Neuron (in vitro differentiated cells): ENCODE measurements around the gene ERN1.

Source experiments
- H2AFZ ChIP-seq: one replicate; pipeline ENCODE4 v1.6.1; 2013; ENCODE audit warnings: low read depth, mild to moderate bottlenecking, inconsistent platforms, low read length, moderate library complexity
- H3K27me3 ChIP-seq: one replicate; pipeline ENCODE4 v1.6.1; 2013; ENCODE audit warnings: low read length; ENCODE audit not compliant: insufficient read depth
- H3K36me3 ChIP-seq: one replicate; pipeline ENCODE4 v1.6.1; 2013; ENCODE audit warnings: low read length; ENCODE audit not compliant: insufficient read depth
- H3K4me1 ChIP-seq: one replicate; pipeline ENCODE4 v1.6.1; 2013; ENCODE audit warnings: low read length; ENCODE audit not compliant: insufficient read depth
- H3K4me3 ChIP-seq: 2 replicates; pipeline ENCODE4 v1.5.1; 2013; ENCODE audit warnings: mild to moderate bottlenecking, low read length, moderate library complexity
- H3K9me3 ChIP-seq: one replicate; pipeline ENCODE4 v1.6.1; 2013; ENCODE audit warnings: low read length

ERN1 gene

GRCh38 chr17:64059756-64060155 is 70.2 kb downstream of the ERN1 start:
- H3K4me3 ChIP-seq, result no peak overlapping the region
- H3K9me3 ChIP-seq, result peaks cover 1% of the 10 kb centered on the region

DNA sequence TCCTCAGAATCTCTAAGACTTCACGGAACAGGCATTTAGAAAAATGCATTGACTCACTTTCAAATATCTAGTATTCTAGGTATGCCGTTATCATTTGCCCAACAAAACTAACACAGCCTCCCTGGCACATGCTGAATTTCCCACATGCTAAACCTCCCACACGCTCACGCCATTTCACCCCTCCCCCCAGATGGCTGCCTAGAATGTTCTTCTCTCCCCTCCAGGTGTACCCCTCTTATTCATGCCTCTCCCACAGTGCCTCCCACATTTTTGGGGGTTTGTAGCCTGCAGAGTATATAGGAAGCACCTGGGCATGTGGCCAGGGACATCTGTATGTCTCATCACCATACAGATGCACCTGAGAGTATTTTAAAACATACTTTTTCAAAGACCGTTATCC is 71.3 kb downstream of the ERN1 start:
- peaks cover 7% of the 10 kb centered on the region for H3K36me3 ChIP-seq
- no peaks in the 10 kb centered on the region for H3K4me1 ChIP-seq
- H3K9me3 ChIP-seq, result peaks cover 1% of the 10 kb centered on the region
- no peaks in the 10 kb centered on the region for H3K27me3 ChIP-seq
- no peak overlapping the region for H2AFZ ChIP-seq
- no peak overlapping the region for H3K4me3 ChIP-seq

More at GRCh38 chr17:64059756-64060155, 70.2 kb downstream of the ERN1 start:
- no peaks in the 10 kb centered on the region for H3K4me1 ChIP-seq
- no peaks in the 10 kb centered on the region for H3K27me3 ChIP-seq
- no peak overlapping the region for H2AFZ ChIP-seq
- peaks cover 4% of the 10 kb centered on the region for H3K36me3 ChIP-seq

DNA sequence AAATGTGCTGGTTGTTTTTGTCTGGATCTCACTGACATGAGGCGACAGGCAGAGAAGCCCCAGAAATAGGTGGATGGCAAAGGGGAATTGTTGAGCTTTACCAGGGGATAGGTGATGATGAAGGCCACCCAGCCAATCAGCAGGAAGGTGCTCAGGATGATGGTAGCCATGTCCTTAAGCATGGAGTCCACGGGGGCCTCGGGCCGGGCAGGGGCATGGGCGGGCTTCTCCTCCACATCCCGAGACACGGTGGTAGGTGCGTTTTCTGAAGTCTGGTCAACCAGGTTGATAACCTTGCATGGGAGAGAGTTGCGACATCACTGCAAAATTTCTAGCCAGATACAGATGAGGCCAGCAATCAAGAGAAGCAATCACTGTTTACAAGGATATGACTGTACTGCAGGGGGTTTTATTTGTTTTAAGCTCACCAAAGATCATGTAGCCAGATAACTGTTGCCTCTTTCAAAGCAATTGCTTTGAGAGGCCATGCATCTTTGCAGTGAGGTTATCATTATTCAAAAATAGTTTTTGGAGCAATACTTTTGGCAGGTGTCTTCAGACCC is 72.2 kb downstream of the ERN1 start:
- Histone ChIP-seq H3K36me3 (peaks cover 7% of the 10 kb centered on the region), H3K9me3 (peaks cover 1% of the 10 kb centered on the region), H3K4me3 (no peak overlapping the region), H3K27me3 (no peaks in the 10 kb centered on the region), H2AFZ (no peak overlapping the region), H3K4me1 (no peaks in the 10 kb centered on the region)

- Histone ChIP-seq H3K36me3 (peaks cover 10% of the 10 kb centered on the region), H3K4me3 (no peak overlapping the region), H3K9me3 (peaks cover 1% of the 10 kb centered on the region), H2AFZ (no peak overlapping the region), H3K27me3 (no peaks in the 10 kb centered on the region), H3K4me1 (no peaks in the 10 kb centered on the region)
Measured at GRCh38 chr17:64056269-64057005, 73.5 kb downstream of the ERN1 start.

GRCh38 chr17:64055183-64056142 is 74.5 kb downstream of the ERN1 start:
- H3K4me3 ChIP-seq, result no peak overlapping the region
- peaks cover 13% of the 10 kb centered on the region for H3K36me3 ChIP-seq
- no peak overlapping the region for H2AFZ ChIP-seq
- no peaks in the 10 kb centered on the region for H3K4me1 ChIP-seq
- H3K9me3 ChIP-seq, result peaks cover 1% of the 10 kb centered on the region
- no peaks in the 10 kb centered on the region for H3K27me3 ChIP-seq

DNA sequence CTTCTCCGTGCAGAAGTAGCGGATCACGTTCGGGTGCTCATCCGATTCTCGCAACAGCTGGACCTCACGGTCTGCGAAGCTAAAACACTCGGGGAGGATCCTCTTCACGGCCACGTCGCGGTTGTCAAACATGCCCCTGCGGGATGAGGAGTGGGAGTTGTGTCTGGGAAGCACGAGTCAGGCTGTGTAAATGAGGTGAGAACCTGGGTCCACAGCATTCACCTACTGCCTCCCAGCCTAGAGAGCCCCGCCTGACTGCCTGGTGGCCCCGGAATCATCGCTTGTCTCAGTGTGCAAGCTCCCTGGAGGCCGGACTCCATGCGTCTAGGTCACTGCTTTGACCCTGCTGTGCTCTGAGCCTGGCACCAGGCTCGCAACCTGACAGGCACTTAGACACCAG is 75.6 kb downstream of the ERN1 start:
- no peak overlapping the region for H2AFZ ChIP-seq
- no peaks in the 10 kb centered on the region for H3K9me3 ChIP-seq
- H3K4me1 ChIP-seq, result no peaks in the 10 kb centered on the region
- no peak overlapping the region for H3K4me3 ChIP-seq
- peaks cover 13% of the 10 kb centered on the region for H3K36me3 ChIP-seq
- H3K27me3 ChIP-seq, result no peaks in the 10 kb centered on the region

DNA sequence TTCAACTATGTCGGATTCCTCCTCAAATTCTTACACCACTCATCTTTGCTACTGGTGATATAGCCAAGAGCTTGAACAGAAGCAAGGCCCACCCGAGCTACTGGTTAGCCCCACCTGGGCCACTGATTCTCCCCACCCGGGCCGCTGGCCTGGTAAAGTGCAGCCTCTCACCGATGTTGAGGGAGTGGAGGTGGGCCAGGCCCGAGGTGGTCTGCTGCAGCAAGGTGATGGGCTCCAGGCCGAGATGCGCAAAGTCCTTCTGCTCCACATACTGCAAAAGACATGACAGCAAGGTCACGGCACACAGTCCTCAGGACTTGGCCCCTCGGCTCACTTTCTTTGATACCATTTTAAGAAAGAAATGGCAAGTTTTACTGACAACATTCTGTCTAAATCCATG is 76.8 kb downstream of the ERN1 start:
- Histone ChIP-seq H3K9me3 (no peaks in the 10 kb centered on the region), H2AFZ (no peak overlapping the region), H3K4me3 (no peak overlapping the region), H3K4me1 (no peaks in the 10 kb centered on the region), H3K27me3 (no peaks in the 10 kb centered on the region), H3K36me3 (peaks cover 14% of the 10 kb centered on the region)

DNA sequence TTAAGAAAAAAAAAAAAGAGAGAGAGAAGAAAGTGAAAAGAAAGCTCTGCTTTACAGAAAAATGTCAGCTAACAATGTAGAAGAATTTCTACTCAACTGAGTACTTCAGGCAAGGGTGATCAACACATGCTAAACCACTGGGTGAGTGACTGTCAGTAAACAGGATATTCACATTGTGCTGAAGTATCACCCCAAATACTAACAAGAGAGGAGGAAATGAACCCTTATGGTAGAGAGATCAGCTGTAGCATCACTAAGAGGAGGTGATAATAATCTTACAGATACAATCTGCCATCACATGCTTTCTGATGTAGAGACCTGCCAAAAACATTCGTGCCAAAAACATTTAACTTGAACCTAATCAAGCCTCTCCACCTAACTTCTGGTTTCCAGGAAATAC is 78.8 kb downstream of the ERN1 start:
- Histone ChIP-seq H3K27me3 (no peaks in the 10 kb centered on the region), H2AFZ (no peak overlapping the region), H3K36me3 (peaks cover 18% of the 10 kb centered on the region)

DNA sequence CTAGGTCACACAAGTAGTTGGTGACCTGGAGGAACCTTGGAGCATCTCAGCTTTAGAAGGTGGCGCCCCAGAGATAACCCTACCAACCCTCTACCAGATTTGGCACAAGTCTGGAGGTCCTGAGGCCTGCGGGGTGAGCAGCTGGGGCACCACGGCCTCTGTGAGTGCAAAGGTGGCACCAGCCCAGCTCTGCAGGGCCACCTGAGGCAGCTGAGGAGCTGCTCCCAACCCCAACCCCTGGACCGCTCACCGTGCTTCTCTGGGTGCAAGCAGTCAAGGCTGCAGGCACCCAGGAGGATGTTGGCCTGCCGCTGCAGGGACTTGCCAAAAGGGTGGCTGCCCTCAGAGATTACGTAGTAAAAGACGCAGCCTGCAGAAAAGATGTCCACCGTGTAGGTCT is 81.1 kb downstream of the ERN1 start:
- no peaks in the 10 kb centered on the region for H3K27me3 ChIP-seq
- no peaks in the 10 kb centered on the region for H3K9me3 ChIP-seq
- H3K4me3 ChIP-seq, result no peak overlapping the region
- no peaks in the 10 kb centered on the region for H3K4me1 ChIP-seq
- H3K36me3 ChIP-seq, result peaks cover 30% of the 10 kb centered on the region
- H2AFZ ChIP-seq, result no peak overlapping the region

More for the DNA sequence above, 78.8 kb downstream of the ERN1 start:
- Histone ChIP-seq H3K4me3 (no peak overlapping the region), H3K4me1 (no peaks in the 10 kb centered on the region), H3K9me3 (no peaks in the 10 kb centered on the region)

- H3K4me1 ChIP-seq, result no peaks in the 10 kb centered on the region
- no peak overlapping the region for H3K4me3 ChIP-seq
- H3K27me3 ChIP-seq, result no peaks in the 10 kb centered on the region
- H2AFZ ChIP-seq, result no peak overlapping the region
- no peaks in the 10 kb centered on the region for H3K9me3 ChIP-seq
- peaks cover 30% of the 10 kb centered on the region for H3K36me3 ChIP-seq
Measured at GRCh38 chr17:64045176-64045575, 84.8 kb downstream of the ERN1 start.

DNA sequence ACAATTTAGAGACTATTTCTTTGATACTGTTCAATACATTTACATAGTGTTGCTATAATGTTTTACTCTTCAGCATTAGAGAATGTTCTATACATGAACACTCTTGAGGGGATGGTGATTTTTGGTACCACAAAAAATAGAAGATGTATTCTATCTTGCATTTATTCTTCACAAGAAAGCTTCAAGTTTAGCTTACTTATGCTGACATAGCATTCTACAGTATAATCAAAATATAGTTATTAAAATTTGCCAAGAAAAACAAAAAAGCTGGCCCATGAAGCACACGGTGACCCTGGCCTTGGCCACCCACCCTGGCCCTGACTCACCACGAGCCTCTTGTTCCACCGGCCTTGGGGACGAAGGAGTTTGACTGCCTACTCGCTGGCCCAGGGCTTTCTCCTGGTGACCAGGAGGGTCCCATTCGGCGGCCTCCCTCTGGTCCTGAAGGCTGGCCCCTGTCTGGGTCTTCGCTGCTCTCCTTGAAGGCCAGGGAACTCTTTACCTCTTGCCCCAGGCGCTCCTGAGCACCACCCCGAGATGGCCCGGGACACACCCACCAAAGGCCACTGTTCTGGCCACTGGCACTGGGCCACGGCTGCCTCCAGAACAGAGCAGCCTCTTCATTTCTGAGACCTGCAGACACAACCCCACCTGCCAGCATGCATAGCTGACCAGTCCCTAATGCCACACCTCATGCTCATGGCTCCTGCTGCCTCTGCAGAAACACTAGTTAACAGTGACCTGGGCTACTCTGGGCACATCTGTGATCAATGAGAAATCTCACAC is 87.1 kb downstream of the ERN1 start:
- Histone ChIP-seq H3K9me3 (no peaks in the 10 kb centered on the region), H3K4me1 (no peaks in the 10 kb centered on the region), H3K4me3 (no peak overlapping the region), H3K36me3 (peaks cover 28% of the 10 kb centered on the region), H2AFZ (no peak overlapping the region), H3K27me3 (no peaks in the 10 kb centered on the region)

GRCh38 chr17:64041912-64042311 is 88.0 kb downstream of the ERN1 start:
- no peak overlapping the region for H3K4me3 ChIP-seq
- H2AFZ ChIP-seq, result no peak overlapping the region
- peaks cover 28% of the 10 kb centered on the region for H3K36me3 ChIP-seq
- no peaks in the 10 kb centered on the region for H3K4me1 ChIP-seq
- H3K27me3 ChIP-seq, result no peaks in the 10 kb centered on the region
- H3K9me3 ChIP-seq, result no peaks in the 10 kb centered on the region
